Peyer's patch (tissue), 4 donors: Measurements from ENCODE around the gene RERE. TPM values are rescaled to one million over a fixed set of nuclear protein-coding genes. Genes with fewer than 3 reads are reported as not detected.
"Not testable (repeated sequence)": the region's sequence is repeated elsewhere in the genome, so short reads cannot be mapped to it uniquely, and the experiment has no call there.

Experiments
- DNase-seq, 3 donors: peaks; one replicate each; pipeline ENCODE4 v3.0.0-alpha.2; 2017 to 2019
- H3K27ac ChIP-seq, 4 donors: fragments of 200-600 bp; sonication (generic); one replicate each; pipeline ENCODE4 v1.5.1; 2016 to 2019
- H3K27me3 ChIP-seq, 2 donors: fragments of 200-600 bp; sonication (generic); one replicate each; pipeline ENCODE4 v1.5.1; 2019
- H3K36me3 ChIP-seq, 3 donors: fragments of 200-600 bp; sonication (generic); one replicate each; pipeline ENCODE4 v1.5.1; 2016 to 2019
- H3K4me1 ChIP-seq, 4 donors: fragments of 200-600 bp; sonication (generic); one replicate each; pipeline ENCODE4 v1.5.1; 2016 to 2019
- H3K4me3 ChIP-seq, 4 donors: fragments of 200-600 bp; sonication (generic); 1 replicate in 3 of 4; 2 replicates in 1 of 4; pipeline ENCODE4 v1.5.1; 2016 to 2019; ENCODE audit warnings: mild to moderate bottlenecking in 1 of 4
- H3K9me3 ChIP-seq, 4 donors: fragments of 200-600 bp; sonication (generic); one replicate each; pipeline ENCODE4 v1.5.1; 2016 to 2019; ENCODE audit warnings: mild to moderate bottlenecking in 1 of 4
- CTCF ChIP-seq, 6 experiments: fragments of 450-650 bp in 4 of 6; fragments of 200-600 bp in 2 of 6; sonication (generic) in 1 of 6; IDR thresholded peaks; one replicate each; pipeline ENCODE4 v1.5.1; 2017 to 2019; ENCODE audit warnings: antibody characterized with exemption in 6 of 6, mild to moderate bottlenecking in 3 of 6, moderate library complexity in 1 of 6
- POLR2A ChIP-seq, 2 donors: fragments of 450-650 bp; IDR thresholded peaks; one replicate each; pipeline ENCODE4 v1.5.1; 2017; ENCODE audit warnings: antibody characterized with exemption in 2 of 2, mild to moderate bottlenecking in 2 of 2, moderate library complexity in 2 of 2
- total RNA-seq, 4 donors: library from RNA; depleted of rRNA; stranded (reverse); fragments of >200 nt; gene quantifications; one replicate each; pipeline ENCODE4 v1.1.0, GENCODE V29; 2016

RERE gene
- total RNA-seq, 4 donors from 2014 or later = 98.5 to 528 (median 110) TPM

GRCh38 chr1:8790987-8791386 is 26.5 kb downstream of the RERE start:
- Histone ChIP-seq H3K4me1 (no peaks in the 10 kb centered on the region), H3K36me3 (no peaks in the 10 kb centered on the region), H3K27me3 (no peaks in the 10 kb centered on the region), H3K27ac (no peak overlapping the region), H3K4me3 (no peak overlapping the region), H3K9me3 (no peaks in the 10 kb centered on the region)
- DNase-seq = no peak
- no peak for TF ChIP-seq CTCF (IDR thresholded peaks at IDR 0.05)
- TF ChIP-seq POLR2A (IDR thresholded peaks at IDR 0.05) = no peak

GRCh38 chr1:8790478-8790877 is 27.0 kb downstream of the RERE start:
- DNase-seq = no peak
- no peak overlapping the region for H3K27ac ChIP-seq
- H3K4me3 ChIP-seq = no peak overlapping the region
- H3K9me3 ChIP-seq = no peaks in the 10 kb centered on the region
- H3K36me3 ChIP-seq = no peaks in the 10 kb centered on the region
- TF ChIP-seq POLR2A (IDR thresholded peaks at IDR 0.05) (no peak), CTCF (IDR thresholded peaks at IDR 0.05) (no peak)
- H3K4me1 ChIP-seq = no peaks in the 10 kb centered on the region
- no peaks in the 10 kb centered on the region for H3K27me3 ChIP-seq

- H3K4me1 ChIP-seq = no peaks in the 10 kb centered on the region
- H3K36me3 ChIP-seq = no peaks in the 10 kb centered on the region
- H3K27me3 ChIP-seq = no peaks in the 10 kb centered on the region
- TF ChIP-seq POLR2A (IDR thresholded peaks at IDR 0.05) (no peak), CTCF (IDR thresholded peaks at IDR 0.05) (no peak)
- H3K27ac ChIP-seq = no peak overlapping the region
- no peak overlapping the region for H3K4me3 ChIP-seq
- H3K9me3 ChIP-seq = no peaks in the 10 kb centered on the region
- DNase-seq = no peak
Measured at GRCh38 chr1:8789314-8790214, 27.9 kb downstream of the RERE start.

GRCh38 chr1:8787218-8787617 is 30.2 kb downstream of the RERE start:
- no peaks in the 10 kb centered on the region for H3K9me3 ChIP-seq
- no peaks in the 10 kb centered on the region for H3K27me3 ChIP-seq
- H3K36me3 ChIP-seq = no peaks in the 10 kb centered on the region
- TF ChIP-seq POLR2A (IDR thresholded peaks at IDR 0.05) (no peak), CTCF (IDR thresholded peaks at IDR 0.05) (no peak)
- no peak for DNase-seq
- no peak overlapping the region for H3K27ac ChIP-seq
- no peak overlapping the region for H3K4me3 ChIP-seq
- H3K4me1 ChIP-seq = peaks cover 0 to 3% (median 0%) of the 10 kb centered on the region in 4 donors

- H3K36me3 ChIP-seq, H3K27me3 ChIP-seq, H3K4me1 ChIP-seq, DNase-seq, H3K27ac ChIP-seq, H3K4me3 ChIP-seq, H3K9me3 ChIP-seq: not testable (repeated sequence)
Measured at GRCh38 chr1:8786204-8786603, 31.2 kb downstream of the RERE start.

GRCh38 chr1:8782955-8783354 is 34.5 kb downstream of the RERE start:
- Histone ChIP-seq H3K27ac (no peak overlapping the region), H3K4me3 (no peak overlapping the region), H3K27me3 (no peaks in the 10 kb centered on the region), H3K36me3 (no peaks in the 10 kb centered on the region), H3K9me3 (no peaks in the 10 kb centered on the region), H3K4me1 (peaks cover 0 to 10% (median 0%) of the 10 kb centered on the region in 4 donors)
- DNase-seq = no peak
- no peak for TF ChIP-seq CTCF (IDR thresholded peaks at IDR 0.05)
- no peak for TF ChIP-seq POLR2A (IDR thresholded peaks at IDR 0.05)
